Measurements from ENCODE around the gene ATXN2.
A peak's percentile ranks its signal among the peaks of the same experiment; 100 is the strongest.
"Not testable (repeated sequence)": the region's sequence is repeated elsewhere in the genome, so short reads cannot be mapped to it uniquely, and the experiment has no call there.

The ATXN2 gene

GRCh38 chr12:111414711-111415252, 184.3 kb downstream of the ATXN2 start:
- DNase-seq (ENCODE audit: low spot score), result no peak

- no peak for DNase-seq (ENCODE audit: low spot score)
Measured at GRCh38 chr12:111413442-111414086, 185.6 kb downstream of the ATXN2 start.

GRCh38 chr12:111412830-111413441, 186.2 kb downstream of the ATXN2 start:
- peak; percentile 70 for DNase-seq (ENCODE audit: low spot score)

GRCh38 chr12:111412007-111412829, 186.9 kb downstream of the ATXN2 start:
- no peak for DNase-seq (ENCODE audit: low spot score)

DNA sequence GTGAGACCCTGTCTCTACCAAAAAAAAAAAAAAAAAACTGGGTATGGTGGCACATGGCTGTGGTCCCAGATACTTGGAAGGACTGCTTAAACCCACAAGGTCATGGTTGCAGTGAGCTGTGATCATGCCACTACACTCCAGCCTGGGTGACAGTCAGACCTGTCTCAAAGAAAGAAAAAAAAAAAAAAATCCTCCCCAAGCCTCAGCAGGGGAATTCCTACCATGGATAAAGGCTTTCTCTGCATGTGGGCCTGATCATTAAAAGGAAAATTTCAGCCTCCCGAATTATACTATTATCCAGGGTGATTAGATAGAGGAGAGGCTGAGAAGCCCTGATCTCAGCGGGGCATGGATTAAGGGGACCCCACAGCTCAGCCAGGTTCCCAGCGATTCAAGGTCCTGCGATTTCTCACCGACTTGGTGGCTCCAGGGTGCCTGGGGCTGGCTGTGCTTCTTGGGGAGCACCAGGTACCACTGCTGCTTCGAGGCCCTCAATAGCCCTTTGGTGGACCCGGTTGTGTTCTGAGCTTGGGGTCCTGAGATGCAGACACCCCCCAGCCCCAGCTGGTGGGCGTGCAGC, 187.8 kb downstream of the ATXN2 start:
- no peak for DNase-seq (ENCODE audit: low spot score)

DNA sequence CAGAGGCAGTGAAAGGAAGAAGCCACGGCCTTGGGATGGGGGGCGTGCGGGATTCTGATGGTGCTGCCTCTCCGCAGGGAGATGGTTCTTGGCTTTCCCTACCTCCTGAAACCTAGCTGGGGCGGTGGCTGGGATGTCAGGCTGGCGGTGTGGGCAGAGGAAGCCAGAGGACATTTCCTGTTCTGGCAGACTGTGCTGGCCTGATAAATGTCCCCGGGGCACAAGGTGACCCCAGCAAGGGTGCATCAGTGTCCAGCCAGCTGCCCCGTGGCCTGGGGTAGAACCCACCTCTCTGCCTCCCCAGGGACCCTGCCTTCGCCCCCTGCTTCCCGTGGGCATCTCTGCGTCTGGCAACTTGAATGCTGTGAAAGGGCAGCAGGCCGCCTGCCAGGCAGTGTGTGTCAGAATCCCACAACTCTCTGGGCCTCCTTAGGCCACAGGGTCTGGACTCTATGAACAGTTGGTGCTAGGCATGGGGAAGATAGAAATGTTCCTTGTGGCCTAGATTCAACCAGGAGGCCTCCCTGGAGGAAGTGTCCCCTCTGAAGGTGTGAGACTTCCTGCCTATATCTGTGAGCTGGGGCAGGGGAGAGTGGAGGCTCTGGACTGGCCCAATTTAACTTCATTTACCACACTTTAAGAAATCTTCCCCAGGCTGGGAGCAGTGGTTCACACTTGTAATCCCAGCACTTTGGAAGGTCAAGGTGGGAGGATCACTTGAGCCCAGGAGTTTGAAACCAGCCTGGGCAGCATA, 188.5 kb downstream of the ATXN2 start:
- DNase-seq (ENCODE audit: low spot score), result no peak

- DNase-seq (ENCODE audit: low spot score), result no peak
Measured at GRCh38 chr12:111409780-111410430, 189.2 kb downstream of the ATXN2 start.

GRCh38 chr12:111409403-111409779, 189.7 kb downstream of the ATXN2 start:
- no peak for DNase-seq (ENCODE audit: low spot score)

DNA sequence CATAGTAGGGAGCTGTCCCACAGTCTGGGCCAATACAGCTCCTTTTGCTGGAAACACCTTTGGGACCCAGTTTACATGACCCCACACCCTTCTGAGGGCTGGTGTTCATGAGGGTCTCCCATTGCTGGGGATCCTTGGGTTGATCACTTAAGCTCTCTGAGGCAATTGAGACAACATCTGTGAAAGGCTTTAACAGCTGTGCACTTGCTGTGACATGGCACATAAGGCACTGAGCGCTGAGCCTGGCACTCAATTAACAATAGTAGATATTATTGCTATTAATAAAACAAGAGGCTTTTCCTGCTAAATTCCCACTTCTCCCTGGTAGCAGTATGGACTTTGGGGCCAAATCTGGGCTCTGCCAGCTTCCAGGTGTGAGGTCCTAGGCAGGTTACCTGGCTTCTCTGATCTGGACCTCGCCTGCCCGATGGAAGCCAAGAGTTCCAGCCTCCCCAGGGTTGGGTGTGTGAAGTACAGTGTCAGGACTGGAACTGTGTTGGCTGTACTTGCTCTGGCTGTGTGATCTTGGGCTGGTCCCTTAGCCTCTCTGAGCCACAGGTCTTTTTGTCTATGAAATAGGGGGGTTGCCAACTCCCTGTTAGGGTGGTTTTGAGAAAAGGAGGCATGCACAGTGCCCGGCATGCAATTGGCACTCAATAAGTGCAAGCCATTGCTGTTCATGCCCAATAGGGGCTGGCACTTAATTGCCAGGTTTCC, 190.3 kb downstream of the ATXN2 start:
- DNase-seq (ENCODE audit: low spot score), result no peak

GRCh38 chr12:111408116-111408440, 191.0 kb downstream of the ATXN2 start:
- no peak for DNase-seq (ENCODE audit: low spot score)

DNA sequence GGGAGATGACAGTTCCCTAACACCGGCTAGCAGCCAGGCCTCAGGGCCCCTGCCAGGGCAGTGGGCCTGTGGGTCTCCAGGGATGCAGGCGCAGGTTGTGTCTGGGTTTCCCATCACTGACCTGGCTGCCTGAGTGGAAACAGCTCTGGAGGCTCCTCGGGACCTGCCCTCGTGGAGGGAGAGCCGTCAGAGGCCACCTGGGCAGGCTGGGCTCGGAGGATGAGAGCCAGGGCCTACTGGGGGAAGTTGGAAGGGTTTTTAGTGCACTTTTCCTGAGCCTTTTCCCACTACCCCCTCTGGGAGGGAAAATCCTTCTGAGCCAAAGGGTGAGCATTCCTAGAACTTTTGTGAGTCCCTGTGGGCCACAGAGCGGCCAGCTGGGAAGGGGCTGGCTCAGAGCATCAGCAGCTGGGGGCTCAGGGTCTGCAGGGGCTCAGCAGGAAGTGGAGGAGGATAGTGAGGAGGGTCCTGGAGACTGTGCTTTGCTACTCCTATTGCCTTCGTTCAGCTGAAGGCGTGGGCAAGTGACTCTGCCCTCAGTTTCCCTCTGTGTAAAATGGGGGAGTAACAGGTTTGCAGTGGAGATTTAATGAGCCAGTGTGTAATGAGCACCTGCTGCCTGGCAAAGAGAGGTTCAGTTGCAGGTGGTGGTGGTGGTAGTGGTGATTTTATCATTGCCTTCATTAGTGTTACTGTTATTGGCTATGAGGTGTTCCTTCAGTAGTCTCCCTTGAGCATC, 191.6 kb downstream of the ATXN2 start:
- no peak for DNase-seq (ENCODE audit: low spot score)

- DNase-seq (ENCODE audit: low spot score), result no peak
Measured at GRCh38 chr12:111406474-111407376, 192.4 kb downstream of the ATXN2 start.

DNA sequence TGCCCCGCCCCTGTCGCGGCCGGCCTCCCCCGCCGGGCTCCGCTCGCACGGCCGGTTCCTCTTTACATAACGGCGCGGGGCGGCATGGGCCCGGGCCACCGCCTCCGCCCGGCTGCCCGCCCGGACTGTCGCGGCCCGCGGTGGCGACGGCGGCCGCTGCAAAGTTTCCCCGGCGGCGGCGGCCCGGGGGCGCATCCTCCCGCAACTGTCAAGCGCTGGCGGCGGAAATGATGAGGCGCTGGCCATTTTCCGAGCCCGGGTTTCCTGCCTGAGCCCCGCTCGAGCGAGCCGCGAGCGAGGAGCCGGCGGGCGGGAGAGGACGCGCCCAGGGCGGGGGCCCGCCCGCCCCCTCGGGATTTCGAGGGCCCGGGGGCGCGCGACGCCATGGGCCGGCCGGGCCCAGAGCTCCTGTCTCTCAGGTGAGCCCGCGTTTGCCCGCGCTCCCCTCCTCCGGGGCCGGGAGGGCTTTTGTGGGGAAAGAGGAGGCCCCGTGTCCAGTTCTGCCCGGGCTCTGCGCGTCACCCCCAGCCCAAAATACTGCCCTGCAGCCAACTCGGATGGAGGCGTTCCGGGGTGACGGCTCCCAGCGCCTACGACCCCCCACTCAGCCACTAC, 193.1 kb downstream of the ATXN2 start, which contains the start of gene SH2B3:
Gene SH2B3, plus strand, starts transcription at position 65 of the 615 bp plus-strand sequence. CDS start 12,223 bp downstream, outside the sequence.
- DNase-seq (ENCODE audit: low spot score), result no peak

- DNase-seq (ENCODE audit: low spot score), result peak; percentile 99
Measured at GRCh38 chr12:111405149-111405858, 193.8 kb downstream of the ATXN2 start.

DNA sequence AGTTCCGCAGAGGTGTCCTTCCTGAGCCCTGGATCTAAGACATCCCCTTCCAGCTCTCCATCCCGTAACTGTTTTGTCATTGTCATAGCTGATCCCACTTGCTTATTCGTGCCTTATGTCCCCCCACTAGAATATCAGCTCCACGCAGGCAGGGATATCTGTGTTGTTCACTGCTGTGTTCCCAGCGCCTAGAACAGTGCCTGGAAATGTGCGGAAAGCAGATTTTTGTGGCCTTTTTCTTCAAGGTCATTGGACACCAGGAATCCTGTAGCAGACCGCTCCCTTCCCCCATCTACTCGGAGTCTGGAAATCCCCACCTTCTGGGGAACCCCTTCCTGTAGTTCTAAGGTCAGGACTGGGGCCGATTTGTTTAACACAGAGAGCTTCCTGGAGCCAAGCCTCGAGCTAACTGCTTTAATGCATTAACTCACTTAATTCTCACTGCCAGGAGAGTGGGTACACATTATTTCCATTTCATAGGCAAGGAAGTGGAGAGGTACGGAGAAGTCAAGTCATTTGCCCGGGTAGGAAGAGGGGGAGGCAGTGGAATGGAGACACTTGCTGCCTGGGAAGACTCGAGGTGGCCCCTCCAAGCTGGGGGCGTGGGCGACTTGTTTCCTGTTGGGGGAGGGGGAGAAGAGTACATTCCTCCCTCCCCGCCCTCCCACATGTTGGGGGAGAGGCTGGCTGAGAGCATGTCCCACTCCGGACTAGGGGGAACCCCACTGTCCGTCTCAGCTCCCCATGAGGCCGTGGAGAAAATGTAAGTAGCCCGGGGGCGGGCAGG, 194.6 kb downstream of the ATXN2 start:
- peak; percentile 64 for DNase-seq (ENCODE audit: low spot score)

- not testable (repeated sequence) for DNase-seq (ENCODE audit: low spot score)
Measured at GRCh38 chr12:111402490-111402824, 196.7 kb downstream of the ATXN2 start.

Measured in hematopoietic multipotent progenitor cell treated with erythropoietin and hydrocortisone succinate and interleukin-3 and kit ligand, for 15 days (in vitro differentiated cells).